GM18511 (cell line): ENCODE results near the gene PIK3CA.

ENCODE experiments used
- ATAC-seq: cut with Tn5 transposase; IDR thresholded peaks from one replicate; pipeline ENCODE4 v1.9.1; 2021; ENCODE audit warnings: mild to moderate bottlenecking, moderate library complexity; ENCODE audit not compliant: unreplicated experiment

PIK3CA gene

GRCh38 chr3:179156775-179157174 is 8.6 kb downstream of the PIK3CA start:
- ATAC-seq, result no peak

GRCh38 chr3:179158336-179159039 is 10.3 kb downstream of the PIK3CA start:
- peak; percentile 64 for ATAC-seq

DNA sequence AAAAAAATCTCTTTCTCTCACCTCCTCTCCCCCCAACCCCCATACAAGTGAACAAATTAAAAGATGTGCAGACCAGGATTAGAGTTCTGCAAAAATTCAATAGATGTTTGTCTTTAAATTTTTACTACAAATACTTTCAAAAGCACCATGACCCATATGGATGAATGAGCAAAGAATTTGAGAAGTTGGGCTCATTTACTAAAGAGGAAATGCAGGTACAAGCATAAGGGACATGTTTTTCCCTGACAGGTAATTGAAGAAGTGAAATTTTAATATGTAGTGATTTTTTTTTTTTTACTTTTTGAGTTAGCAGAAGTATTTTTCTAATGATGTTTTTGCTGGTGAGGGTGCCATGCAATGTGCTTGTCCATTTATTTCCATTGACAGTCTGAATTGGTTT is 15.3 kb downstream of the PIK3CA start:
- ATAC-seq, result no peak

GRCh38 chr3:179164857-179165256 is 16.7 kb downstream of the PIK3CA start:
- no peak for ATAC-seq

DNA sequence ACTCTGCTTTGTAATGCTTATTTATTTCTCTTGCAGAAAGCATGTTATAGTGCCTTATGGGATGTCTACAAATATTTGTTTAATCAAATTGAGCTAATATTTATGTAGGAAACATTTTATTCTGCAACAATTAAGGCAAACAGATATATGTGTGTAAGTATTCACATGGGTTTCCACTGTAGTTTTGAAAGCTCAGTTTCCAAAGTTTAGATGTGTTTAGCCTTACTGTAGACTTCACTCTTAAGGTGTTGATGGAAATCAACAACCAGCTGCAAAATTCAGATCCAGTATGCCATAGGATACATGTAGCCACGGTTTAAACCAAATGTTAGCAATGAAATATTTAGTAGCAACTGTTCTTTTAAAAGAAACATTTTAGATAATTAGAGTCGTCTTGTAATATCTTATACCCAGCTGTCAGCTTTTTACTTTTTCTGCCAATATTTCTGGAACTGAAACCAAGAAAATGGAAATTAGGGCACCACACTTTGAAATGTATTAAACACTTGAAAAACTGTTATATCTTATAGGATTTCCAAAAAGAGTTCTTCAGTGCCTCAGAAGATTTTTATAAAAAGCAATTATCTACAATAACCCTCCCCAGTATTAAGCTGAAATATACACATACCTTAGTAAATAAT is 18.5 kb downstream of the PIK3CA start:
- peak; percentile 60 for ATAC-seq

DNA sequence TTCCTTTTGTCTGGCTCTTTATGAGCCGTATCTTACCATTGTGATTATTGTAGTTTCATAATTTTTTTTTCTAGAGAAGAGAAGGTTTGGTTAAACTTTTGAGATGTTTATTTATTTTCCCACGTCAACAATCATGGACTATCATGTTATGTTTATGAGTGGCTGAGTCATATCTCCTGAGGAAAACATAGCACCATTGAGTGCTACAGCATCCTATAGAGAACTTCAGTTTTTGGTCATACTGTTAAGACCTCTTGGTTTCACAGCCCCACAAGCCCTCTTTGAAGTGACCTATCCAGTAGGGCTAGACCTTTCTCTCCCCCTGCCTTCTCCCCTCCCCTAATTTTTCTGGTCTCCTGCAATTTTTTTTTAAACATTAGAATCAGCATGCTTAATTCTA is 20.8 kb downstream of the PIK3CA start:
- no peak for ATAC-seq

DNA sequence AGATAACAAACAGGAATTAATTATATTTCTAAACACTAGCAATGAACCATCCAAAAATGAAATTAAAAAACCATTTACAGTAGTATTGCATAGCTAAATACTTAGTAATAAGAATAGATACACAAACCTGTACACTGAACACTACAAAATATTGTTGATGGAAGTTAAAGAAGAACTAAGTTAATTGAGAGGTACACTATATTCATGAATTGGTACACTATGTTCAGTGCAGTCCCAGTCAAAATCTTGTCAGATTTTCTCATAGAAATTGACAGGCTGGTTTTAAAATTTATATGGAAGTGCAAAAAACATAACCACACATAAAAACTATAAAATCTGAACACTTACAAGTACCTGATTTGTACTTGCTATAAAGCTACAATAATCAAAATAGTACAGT is 24.4 kb downstream of the PIK3CA start:
- ATAC-seq, result no peak

- peak; percentile 85 for ATAC-seq
These were observed 26.2 kb downstream of the PIK3CA start for GRCh38 chr3:179174316-179174715.

GRCh38 chr3:179174898-179175297 is 26.7 kb downstream of the PIK3CA start:
- ATAC-seq, result no peak

GRCh38 chr3:179175358-179175757 is 27.2 kb downstream of the PIK3CA start:
- ATAC-seq, result no peak

GRCh38 chr3:179177611-179178010 is 29.5 kb downstream of the PIK3CA start:
- no peak for ATAC-seq

DNA sequence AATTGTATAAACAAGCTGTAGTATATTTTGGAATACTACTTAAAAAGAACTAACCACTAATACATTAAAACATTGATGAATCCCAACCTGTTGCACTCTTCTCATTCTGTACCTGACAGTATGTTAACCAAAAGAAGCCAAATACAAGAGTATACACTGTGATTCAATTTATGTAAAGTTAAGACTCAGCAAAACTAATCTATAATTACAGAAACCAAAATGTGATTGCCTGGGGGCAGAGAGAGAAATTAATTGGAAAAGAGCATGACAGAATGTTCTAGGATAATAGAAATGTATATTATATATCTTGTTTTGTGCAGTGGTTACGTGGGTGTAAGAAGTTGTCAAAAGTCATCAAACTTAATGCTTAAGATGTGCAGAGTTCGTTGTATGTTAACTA is 31.1 kb downstream of the PIK3CA start:
- ATAC-seq, result no peak

GRCh38 chr3:179179979-179180759 is 32.0 kb downstream of the PIK3CA start:
- ATAC-seq, result peak; percentile 44

DNA sequence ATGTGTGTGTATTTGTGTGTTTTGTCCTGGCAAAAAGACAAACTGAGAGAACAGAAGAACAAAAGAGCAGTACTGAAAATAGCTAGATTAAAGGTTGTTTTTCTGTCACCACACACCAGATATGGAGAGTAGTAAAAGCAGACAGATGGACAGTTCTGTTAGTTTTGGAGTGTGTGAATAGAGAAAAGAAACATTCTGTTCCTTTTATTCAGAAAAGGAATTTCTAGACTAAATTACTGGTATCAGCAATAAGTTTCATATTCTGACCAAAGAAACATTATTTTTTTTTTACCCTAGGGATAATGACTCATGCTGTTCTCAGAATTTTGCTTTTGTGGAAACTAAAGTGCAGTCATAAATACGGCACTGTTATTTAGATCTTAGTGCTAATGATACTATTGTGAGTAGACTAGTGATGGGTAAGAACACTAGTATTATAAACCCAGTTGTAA is 32.9 kb downstream of the PIK3CA start:
- peak; percentile 74 for ATAC-seq

DNA sequence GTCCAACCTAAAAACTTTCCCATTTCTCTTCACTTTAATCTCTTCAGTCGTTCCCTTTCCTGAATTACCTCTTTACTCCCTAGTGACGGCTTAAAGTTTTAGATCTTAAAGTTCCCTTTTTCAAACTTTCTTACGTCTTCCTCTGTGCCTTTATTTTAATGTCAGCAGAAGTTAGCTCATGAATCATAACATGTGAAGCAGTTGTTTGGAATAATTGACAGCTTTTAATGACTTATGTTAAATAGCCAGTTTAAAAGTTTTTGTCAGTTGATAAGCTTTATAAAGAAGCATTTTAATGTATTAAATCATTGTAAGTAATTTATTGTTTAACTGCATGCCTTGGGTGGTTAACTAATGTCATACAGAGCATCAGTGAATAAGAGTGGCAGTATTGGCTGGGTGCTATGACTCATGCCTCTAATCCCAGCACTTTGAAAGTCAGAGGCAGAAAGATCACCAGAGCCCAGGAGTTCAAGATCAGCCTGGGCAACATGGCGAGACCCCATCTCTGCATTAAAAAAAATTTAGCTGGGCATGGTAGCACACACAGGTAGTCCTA is 33.9 kb downstream of the PIK3CA start:
- ATAC-seq, result peak; percentile 42

- no peak for ATAC-seq
These were observed 34.7 kb downstream of the PIK3CA start for GRCh38 chr3:179182902-179183301.

DNA sequence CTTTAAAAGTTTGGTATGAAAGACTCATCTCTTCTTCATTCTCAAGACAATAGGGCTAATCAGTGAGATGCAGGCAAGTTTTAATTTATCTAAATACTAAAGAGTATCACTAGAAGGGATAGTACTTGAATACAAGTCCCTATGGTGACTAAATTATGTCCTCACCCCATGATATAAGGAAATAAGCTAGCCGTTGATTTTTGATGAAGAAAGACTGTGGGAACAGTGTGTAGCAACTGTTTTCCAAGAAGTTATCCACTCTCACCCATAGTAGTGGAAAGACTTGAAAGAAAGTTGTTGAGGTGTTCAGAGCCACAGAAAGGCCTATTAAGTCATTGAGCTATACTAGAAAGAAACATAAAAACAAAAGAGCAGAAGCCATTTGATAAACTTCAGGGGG is 36.7 kb downstream of the PIK3CA start:
- no peak for ATAC-seq

DNA sequence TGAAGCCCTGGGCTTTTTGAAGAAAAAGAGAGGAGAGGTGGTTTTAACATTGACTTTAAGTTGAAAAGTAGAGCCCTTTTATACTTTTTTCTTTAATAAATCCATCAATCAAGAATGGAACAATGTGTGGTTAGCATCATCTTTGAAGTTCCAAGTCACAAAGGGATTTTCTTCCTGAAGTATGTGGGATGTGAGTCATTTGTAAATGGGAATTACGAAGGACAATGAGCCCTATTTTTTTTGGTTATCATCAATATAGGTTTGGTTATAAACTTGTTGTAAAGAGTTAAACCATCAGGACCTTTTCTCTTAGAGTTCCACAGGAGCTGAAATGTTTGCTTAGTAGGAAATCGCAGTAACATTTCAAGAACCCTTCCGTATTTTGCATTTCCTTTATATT is 38.3 kb downstream of the PIK3CA start:
- ATAC-seq, result no peak

- no peak for ATAC-seq
These were observed 41.6 kb downstream of the PIK3CA start for GRCh38 chr3:179189759-179190158.

DNA sequence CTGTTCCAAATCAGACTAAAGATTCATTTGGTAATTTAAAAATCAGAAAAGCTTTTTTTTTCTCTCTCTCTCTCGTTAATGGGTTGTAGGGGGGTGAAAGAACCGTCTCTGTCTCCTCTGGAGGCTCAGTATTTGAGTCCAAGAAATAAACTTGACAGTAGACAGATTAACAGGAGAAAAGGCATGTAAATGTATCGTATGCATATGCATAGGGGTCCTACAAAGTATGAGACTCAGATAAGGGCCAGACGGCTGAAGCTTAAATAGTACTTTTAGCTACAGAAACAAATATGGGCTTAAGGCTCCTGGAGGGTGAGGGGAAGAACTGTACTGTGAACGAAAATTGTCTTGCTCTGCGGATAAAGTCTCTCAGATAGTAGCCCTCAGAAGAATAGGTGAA is 42.4 kb downstream of the PIK3CA start:
- ATAC-seq, result no peak

- no peak for ATAC-seq
These were observed 44.4 kb downstream of the PIK3CA start for GRCh38 chr3:179192542-179192941.

GRCh38 chr3:179194931-179195330 is 46.8 kb downstream of the PIK3CA start:
- no peak for ATAC-seq
